NCI-H2029 (cell line): ENCODE measurements around the gene CDCA5.

Experiments
- DNase-seq: peaks from one replicate; lab custom pipeline; 2025; lab: John Stamatoyannopoulos, UW

Gene CDCA5

GRCh38 chr11:65043881-65044501 lies 39.8 kb downstream of the CDCA5 start:
- no peak for DNase-seq

GRCh38 chr11:65042891-65043290 lies 40.9 kb downstream of the CDCA5 start:
- DNase-seq, result no peak

GRCh38 chr11:65040847-65041622 lies 42.8 kb downstream of the CDCA5 start, which contains the start of gene SAC3D1:
SAC3D1 (plus strand) TSS chr11:65041210; CDS start chr11:65041293, 83 bp downstream.
- DNase-seq, result peak; percentile 96

- DNase-seq, result no peak
Measured at GRCh38 chr11:65040520-65040846, 43.4 kb downstream of the CDCA5 start.

- no peak for DNase-seq
Measured at GRCh38 chr11:65036931-65037330, 46.9 kb downstream of the CDCA5 start.

GRCh38 chr11:65035579-65035978 lies 48.3 kb downstream of the CDCA5 start:
- no peak for DNase-seq

GRCh38 chr11:65034423-65034822 lies 49.4 kb downstream of the CDCA5 start:
- DNase-seq, result no peak

GRCh38 chr11:65032216-65032615 lies 51.6 kb downstream of the CDCA5 start:
- DNase-seq, result no peak
